KG1 (cell line): Measurements from ENCODE around the gene ELOVL6.
"Not testable (repeated sequence)": the region's sequence is repeated elsewhere in the genome, so short reads cannot be mapped to it uniquely, and the experiment has no call there.

Experiments
- DNase-seq: peaks from one replicate; lab custom pipeline; 2025; lab: John Stamatoyannopoulos, UW

Gene ELOVL6

GRCh38 chr4:110124711-110125110 is 73.7 kb downstream of the ELOVL6 start:
- no peak for DNase-seq

- DNase-seq, result no peak
Observed at GRCh38 chr4:110122201-110122600, 76.2 kb downstream of the ELOVL6 start.

- no peak for DNase-seq
Observed at GRCh38 chr4:110120506-110120905, 77.9 kb downstream of the ELOVL6 start.

- DNase-seq, result no peak
Observed at GRCh38 chr4:110119880-110120279, 78.5 kb downstream of the ELOVL6 start.

GRCh38 chr4:110119337-110119736 is 79.1 kb downstream of the ELOVL6 start:
- no peak for DNase-seq

- DNase-seq, result no peak
Observed at GRCh38 chr4:110112056-110112455, 86.4 kb downstream of the ELOVL6 start.

GRCh38 chr4:110109455-110109854 is 89.0 kb downstream of the ELOVL6 start:
- DNase-seq, result no peak

- DNase-seq, result no peak
Observed at GRCh38 chr4:110108960-110109359, 89.5 kb downstream of the ELOVL6 start.

- DNase-seq, result no peak
Observed at GRCh38 chr4:110108422-110108821, 90.0 kb downstream of the ELOVL6 start.

- DNase-seq, result no peak
Observed at GRCh38 chr4:110107866-110108265, 90.5 kb downstream of the ELOVL6 start.

- DNase-seq, result no peak
Observed at GRCh38 chr4:110106931-110107296, 91.5 kb downstream of the ELOVL6 start.

- no peak for DNase-seq
Observed at GRCh38 chr4:110104661-110105060, 93.8 kb downstream of the ELOVL6 start.

- DNase-seq, result no peak
Observed at GRCh38 chr4:110099638-110100037, 98.8 kb downstream of the ELOVL6 start.

- no peak for DNase-seq
Observed at GRCh38 chr4:110096405-110096804, 102.0 kb downstream of the ELOVL6 start.

- no peak for DNase-seq
Observed at GRCh38 chr4:110092646-110093045, 105.8 kb downstream of the ELOVL6 start.

- DNase-seq, result no peak
Observed at GRCh38 chr4:110091434-110092140, 106.8 kb downstream of the ELOVL6 start.

- no peak for DNase-seq
Observed at GRCh38 chr4:110088670-110089069, 109.7 kb downstream of the ELOVL6 start.

GRCh38 chr4:110087070-110087708 is 111.2 kb downstream of the ELOVL6 start:
- no peak for DNase-seq

GRCh38 chr4:110085131-110085530 is 113.3 kb downstream of the ELOVL6 start:
- DNase-seq, result no peak

- no peak for DNase-seq
Observed at GRCh38 chr4:110084154-110084553, 114.3 kb downstream of the ELOVL6 start.

- DNase-seq, result not testable (repeated sequence)
Observed at GRCh38 chr4:110078148-110078547, 120.3 kb downstream of the ELOVL6 start.

GRCh38 chr4:110076828-110077227 is 121.6 kb downstream of the ELOVL6 start:
- DNase-seq, result not testable (repeated sequence)

- no peak for DNase-seq
Observed at GRCh38 chr4:110075891-110076290, 122.5 kb downstream of the ELOVL6 start.
